WTC11 (cell line): ENCODE measurements around the gene VPS18. TPM values are rescaled to one million over a fixed set of nuclear protein-coding genes. Genes with fewer than 3 reads are reported as not detected.

Experiments used
- ATAC-seq: fragments of 200-7000 bp; cut with Tn5 transposase; 2 replicates; pipeline ENCODE4 v1.10.0; 2021; ENCODE audit warnings: mild to moderate bottlenecking, moderate library complexity
- CTCF ChIA-PET: fragments of 300-600 bp; sonication (Branson Sonifier 250); formaldehyde crosslinking; loops from one replicate; lab custom pipeline; 2021; ENCODE audit warnings: antibody characterized with exemption; lab: Charles Lee
- POLR2A ChIA-PET: fragments of 350-600 bp; sonication (Branson Sonifier 250); formaldehyde crosslinking; loops from one replicate; lab custom pipeline; 2021; ENCODE audit warnings: antibody characterized with exemption; lab: Charles Lee
- DNase-seq: peaks from one replicate; pipeline ENCODE4 v3.0.0; 2021; ENCODE audit warnings: low spot score
- H3K27ac Mint-ChIP-seq: 2 replicates; pipeline ENCODE4 v1.8.0; 2021; ENCODE audit warnings: mixed read lengths
- H3K27me3 Mint-ChIP-seq: 2 replicates; pipeline ENCODE4 v1.8.0; 2021; ENCODE audit warnings: low read depth, mild to moderate bottlenecking, moderate library complexity, mixed read lengths
- H3K36me3 Mint-ChIP-seq: 2 replicates; pipeline ENCODE4 v1.8.0; 2021; ENCODE audit warnings: mixed read lengths
- H3K4me1 Mint-ChIP-seq: 2 replicates; pipeline ENCODE4 v1.8.0; 2022; ENCODE audit warnings: mixed read lengths
- H3K4me3 Mint-ChIP-seq: 2 replicates; pipeline ENCODE4 v1.8.0; 2021; ENCODE audit warnings: mild to moderate bottlenecking, moderate library complexity, mixed read lengths
- H3K9me3 Mint-ChIP-seq: 2 replicates; pipeline ENCODE4 v1.8.0; 2021; ENCODE audit warnings: mixed read lengths
- E2F5 ChIP-seq: sonication (generic); formaldehyde crosslinking; IDR thresholded peaks from 2 replicates; pipeline ENCODE4 v1.8.1; 2022; ENCODE audit warnings: mild to moderate bottlenecking, moderate library complexity, missing genetic modification reagents
- EMX1 ChIP-seq: fragments of 250-450 bp; sonication (Bioruptor Pico); IDR thresholded peaks from 2 replicates; pipeline ENCODE4 v1.8.0; 2021; ENCODE audit warnings: mild to moderate bottlenecking
- ETV6 ChIP-seq: sonication (generic); formaldehyde crosslinking; IDR thresholded peaks from 2 replicates; pipeline ENCODE4 v1.8.1; 2022; ENCODE audit warnings: mild to moderate bottlenecking, missing genetic modification reagents
- FOXP1 ChIP-seq: sonication (generic); formaldehyde crosslinking; IDR thresholded peaks from 2 replicates; pipeline ENCODE4 v1.8.0; 2022; ENCODE audit warnings: missing genetic modification reagents, mild to moderate bottlenecking, moderate library complexity, borderline replicate concordance
- GTF2I ChIP-seq: fragments of 250-450 bp; sonication (Bioruptor Pico); conservative IDR thresholded peaks from 2 replicates; pipeline ENCODE4 v1.4.0; 2021; ENCODE audit warnings: mild to moderate bottlenecking
- HMGA2 ChIP-seq: fragments of 250-450 bp; sonication (Bioruptor Pico); IDR thresholded peaks from 2 replicates; pipeline ENCODE4 v1.4.0; 2021; ENCODE audit warnings: mild to moderate bottlenecking, moderate library complexity
- KAT7 ChIP-seq: sonication (generic); formaldehyde crosslinking; IDR thresholded peaks from 2 replicates; pipeline ENCODE4 v1.8.1; 2023; ENCODE audit warnings: missing genetic modification reagents, mild to moderate bottlenecking, borderline replicate concordance
- MAX ChIP-seq: sonication (generic); formaldehyde crosslinking; IDR thresholded peaks from 2 replicates; pipeline ENCODE4 v1.8.0; 2022; ENCODE audit warnings: mild to moderate bottlenecking, missing genetic modification reagents
- MYBL2 ChIP-seq: sonication (generic); formaldehyde crosslinking; IDR thresholded peaks from 2 replicates; pipeline ENCODE4 v1.8.1; 2023; ENCODE audit warnings: mild to moderate bottlenecking, moderate library complexity, missing genetic modification reagents
- NFYB ChIP-seq: sonication (generic); formaldehyde crosslinking; conservative IDR thresholded peaks from 2 replicates; pipeline ENCODE4 v1.8.0; 2022; ENCODE audit warnings: low read depth, missing genetic modification reagents
- PRRX2 ChIP-seq: fragments of 250-450 bp; sonication (Bioruptor Pico); IDR thresholded peaks from 2 replicates; pipeline ENCODE4 v1.8.0; 2021; ENCODE audit warnings: mild to moderate bottlenecking
- RELA ChIP-seq: sonication (generic); formaldehyde crosslinking; IDR thresholded peaks from 2 replicates; pipeline ENCODE4 v1.8.1; 2022; ENCODE audit warnings: missing genetic modification reagents, mild to moderate bottlenecking, borderline replicate concordance
- TCF7 ChIP-seq: sonication (generic); formaldehyde crosslinking; IDR thresholded peaks from 2 replicates; pipeline ENCODE4 v1.8.0; 2022; ENCODE audit warnings: mild to moderate bottlenecking, low read depth, missing genetic modification reagents, moderate library complexity
- TEAD4 ChIP-seq: sonication (generic); formaldehyde crosslinking; IDR thresholded peaks from 2 replicates; pipeline ENCODE4 v1.8.0; 2022; ENCODE audit warnings: mild to moderate bottlenecking, missing genetic modification reagents
- TP53 ChIP-seq: sonication (generic); formaldehyde crosslinking; IDR thresholded peaks from 2 replicates; pipeline ENCODE4 v1.8.1; 2023; ENCODE audit warnings: mild to moderate bottlenecking, missing genetic modification reagents
- ZNF263 ChIP-seq: sonication (generic); formaldehyde crosslinking; IDR thresholded peaks from 2 replicates; pipeline ENCODE4 v1.8.1; 2022; ENCODE audit warnings: low read depth, mild to moderate bottlenecking, moderate library complexity, missing genetic modification reagents
- ZNF281 ChIP-seq: sonication (generic); formaldehyde crosslinking; IDR thresholded peaks from 2 replicates; pipeline ENCODE4 v1.8.0; 2023; ENCODE audit warnings: mild to moderate bottlenecking, missing genetic modification reagents
- ZNF317 ChIP-seq: sonication (generic); formaldehyde crosslinking; IDR thresholded peaks from 2 replicates; pipeline ENCODE4 v1.8.1; 2023; ENCODE audit warnings: low read depth, mild to moderate bottlenecking, moderate library complexity, missing genetic modification reagents, borderline replicate concordance
- ZNF396 ChIP-seq: fragments of 250-450 bp; sonication (Bioruptor Pico); IDR thresholded peaks from 2 replicates; pipeline ENCODE4 v1.8.0; 2021; ENCODE audit warnings: mild to moderate bottlenecking, moderate library complexity, borderline replicate concordance
- ZNF416 ChIP-seq: fragments of 250-450 bp; sonication (Bioruptor Pico); IDR thresholded peaks from 2 replicates; pipeline ENCODE4 v1.9.0; 2021; ENCODE audit warnings: mild to moderate bottlenecking, inconsistent platforms
- ZNF423 ChIP-seq: fragments of 250-450 bp; sonication (Bioruptor Pico); IDR thresholded peaks from 2 replicates; pipeline ENCODE4 v2.1.2; 2022; ENCODE audit warnings: mild to moderate bottlenecking, moderate library complexity
- ZNF512 ChIP-seq: sonication (generic); formaldehyde crosslinking; IDR thresholded peaks from 2 replicates; pipeline ENCODE4 v1.8.1; 2022; ENCODE audit warnings: missing genetic modification reagents, borderline replicate concordance
- total RNA-seq: library from RNA; stranded (reverse); gene quantifications from 3 replicates; pipeline ENCODE4 v1.2.3, GENCODE V29; 2021
- TF ChIP-seq, protein P1 (sequence below): sonication (generic); formaldehyde crosslinking; conservative IDR thresholded peaks from 2 replicates; pipeline ENCODE4 v1.8.1; 2022; ENCODE audit warnings: mild to moderate bottlenecking, missing genetic modification reagents
- TF ChIP-seq, protein P2 (sequence below): fragments of 250-450 bp; sonication (Bioruptor Pico); IDR thresholded peaks from 2 replicates; pipeline ENCODE4 v1.9.0; 2021; ENCODE audit warnings: mild to moderate bottlenecking
- TF ChIP-seq, protein P3 (sequence below): sonication (generic); formaldehyde crosslinking; IDR thresholded peaks from 2 replicates; pipeline ENCODE4 v1.8.1; 2022; ENCODE audit warnings: low read depth, mild to moderate bottlenecking, moderate library complexity, missing genetic modification reagents, borderline replicate concordance
- TF ChIP-seq, protein P4 (sequence below): sonication (generic); formaldehyde crosslinking; IDR thresholded peaks from 2 replicates; pipeline ENCODE4 v1.8.0; 2022; ENCODE audit warnings: mild to moderate bottlenecking, missing genetic modification reagents

The VPS18 gene
- total RNA-seq, 1 experiment from 2014 or later, result 27.3 TPM

DNA sequence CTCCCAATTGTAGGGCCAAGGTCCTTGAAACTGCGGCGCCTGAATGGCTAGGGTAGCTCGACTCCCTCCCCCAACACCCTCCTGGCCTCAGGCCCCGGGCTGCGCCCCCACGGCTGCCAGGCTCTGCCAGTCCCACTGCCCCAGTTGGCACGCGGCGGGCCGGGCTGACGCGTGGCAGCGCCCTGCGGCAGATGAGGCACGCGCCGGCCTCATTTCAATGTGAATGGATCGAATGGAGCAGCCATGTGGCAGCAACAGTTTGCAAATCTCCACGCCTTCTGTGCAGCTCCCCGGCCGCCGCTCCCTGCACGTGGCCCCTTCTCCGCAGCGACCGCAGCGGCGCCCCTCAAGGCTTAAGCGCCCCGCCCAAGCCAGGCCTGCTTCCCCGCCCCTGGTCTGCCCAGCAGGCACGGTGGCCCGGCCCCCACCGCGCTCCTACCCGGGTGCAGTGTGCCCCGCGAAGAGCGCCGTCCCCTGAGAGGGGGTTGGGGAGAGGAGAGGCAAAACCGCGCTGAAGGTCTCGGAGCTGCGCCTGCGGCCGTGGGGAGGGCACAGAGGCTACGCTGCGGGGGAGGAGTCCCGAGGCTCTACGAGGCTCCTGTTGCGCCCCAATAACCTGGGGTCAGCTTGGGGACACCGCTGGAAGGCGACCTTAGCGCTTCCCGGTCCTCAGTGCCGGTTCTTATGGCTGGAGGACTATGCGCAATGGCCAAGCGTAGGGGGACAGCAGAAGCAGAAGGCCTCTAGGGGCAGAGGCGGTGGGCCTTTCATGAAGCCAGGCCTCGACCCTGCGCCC, 31.8 kb downstream of the VPS18 start:
- Mint-ChIP-seq H3K9me3 (no peaks in the 10 kb centered on the region), H3K36me3 (no peaks in the 10 kb centered on the region), H3K27ac (no peak overlapping the region), H3K4me1 (peaks cover 26% of the 10 kb centered on the region), H3K27me3 (peaks cover 99% of the 10 kb centered on the region), H3K4me3 (peak overlapping the region; percentile 80)
- POLR2A ChIA-PET, result interaction anchor here (0.5 to 8.7 kb wide), 3 partner anchors 16 to 213 kb away, joined by 3 to 73 read pairs (median 3); partner anchors contain the start of gene CHAC1
- CTCF ChIA-PET, result interaction anchor here (0.7 to 10.6 kb wide), 10 partner anchors 9 to 69 kb away, joined by 3 to 203 read pairs (median 9); partner anchors contain the start of gene VPS18
- peak; percentile 59 for DNase-seq
- ATAC-seq, result peak; percentile 1
- TF ChIP-seq KAT7 (CRISPR knock-in tag), result no peak
- TF ChIP-seq FOXP1 (CRISPR knock-in tag), result no peak; the same call in 1 of the 2 replicates
- TF ChIP-seq ETV6 (CRISPR knock-in tag), result peak; percentile 70; the same call in 1 of the 2 replicates
- no peak for TF ChIP-seq E2F5 (CRISPR knock-in tag)
- no peak for TF ChIP-seq ZNF423 (CRISPR knock-in tag)
- TF ChIP-seq, protein P1, sequence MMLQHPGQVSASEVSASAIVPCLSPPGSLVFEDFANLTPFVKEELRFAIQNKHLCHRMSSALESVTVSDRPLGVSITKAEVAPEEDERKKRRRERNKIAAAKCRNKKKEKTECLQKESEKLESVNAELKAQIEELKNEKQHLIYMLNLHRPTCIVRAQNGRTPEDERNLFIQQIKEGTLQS (CRISPR knock-in tag), result no peak
- TF ChIP-seq ZNF396 (CRISPR knock-in tag), result no peak
- TF ChIP-seq, protein P2, sequence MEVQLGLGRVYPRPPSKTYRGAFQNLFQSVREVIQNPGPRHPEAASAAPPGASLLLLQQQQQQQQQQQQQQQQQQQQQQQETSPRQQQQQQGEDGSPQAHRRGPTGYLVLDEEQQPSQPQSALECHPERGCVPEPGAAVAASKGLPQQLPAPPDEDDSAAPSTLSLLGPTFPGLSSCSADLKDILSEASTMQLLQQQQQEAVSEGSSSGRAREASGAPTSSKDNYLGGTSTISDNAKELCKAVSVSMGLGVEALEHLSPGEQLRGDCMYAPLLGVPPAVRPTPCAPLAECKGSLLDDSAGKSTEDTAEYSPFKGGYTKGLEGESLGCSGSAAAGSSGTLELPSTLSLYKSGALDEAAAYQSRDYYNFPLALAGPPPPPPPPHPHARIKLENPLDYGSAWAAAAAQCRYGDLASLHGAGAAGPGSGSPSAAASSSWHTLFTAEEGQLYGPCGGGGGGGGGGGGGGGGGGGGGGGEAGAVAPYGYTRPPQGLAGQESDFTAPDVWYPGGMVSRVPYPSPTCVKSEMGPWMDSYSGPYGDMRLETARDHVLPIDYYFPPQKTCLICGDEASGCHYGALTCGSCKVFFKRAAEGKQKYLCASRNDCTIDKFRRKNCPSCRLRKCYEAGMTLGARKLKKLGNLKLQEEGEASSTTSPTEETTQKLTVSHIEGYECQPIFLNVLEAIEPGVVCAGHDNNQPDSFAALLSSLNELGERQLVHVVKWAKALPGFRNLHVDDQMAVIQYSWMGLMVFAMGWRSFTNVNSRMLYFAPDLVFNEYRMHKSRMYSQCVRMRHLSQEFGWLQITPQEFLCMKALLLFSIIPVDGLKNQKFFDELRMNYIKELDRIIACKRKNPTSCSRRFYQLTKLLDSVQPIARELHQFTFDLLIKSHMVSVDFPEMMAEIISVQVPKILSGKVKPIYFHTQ, result no peak
- TF ChIP-seq ZNF263 (CRISPR knock-in tag), result no peak
- peak; percentile 80; the same call in 1 of the 2 replicates for TF ChIP-seq MYBL2 (CRISPR knock-in tag)
- 0 out of 2 replicates have a peak, but pooled peaks have one; percentile 60 for TF ChIP-seq RELA (CRISPR knock-in tag)
- TF ChIP-seq MAX (CRISPR knock-in tag), result peak; percentile 95
- TF ChIP-seq ZNF281 (CRISPR knock-in tag), result peak; percentile 76
- TF ChIP-seq ZNF416 (CRISPR knock-in tag), result no peak
- TF ChIP-seq GTF2I (CRISPR knock-in tag), result no peak
- TF ChIP-seq NFYB (CRISPR knock-in tag), result 0 out of 2 replicates have a peak, but pooled peaks have one; percentile 5
- no peak for TF ChIP-seq ZNF317 (CRISPR knock-in tag)
- TF ChIP-seq, protein P3, sequence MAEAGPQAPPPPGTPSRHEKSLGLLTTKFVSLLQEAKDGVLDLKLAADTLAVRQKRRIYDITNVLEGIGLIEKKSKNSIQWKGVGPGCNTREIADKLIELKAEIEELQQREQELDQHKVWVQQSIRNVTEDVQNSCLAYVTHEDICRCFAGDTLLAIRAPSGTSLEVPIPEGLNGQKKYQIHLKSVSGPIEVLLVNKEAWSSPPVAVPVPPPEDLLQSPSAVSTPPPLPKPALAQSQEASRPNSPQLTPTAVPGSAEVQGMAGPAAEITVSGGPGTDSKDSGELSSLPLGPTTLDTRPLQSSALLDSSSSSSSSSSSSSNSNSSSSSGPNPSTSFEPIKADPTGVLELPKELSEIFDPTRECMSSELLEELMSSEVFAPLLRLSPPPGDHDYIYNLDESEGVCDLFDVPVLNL (CRISPR knock-in tag), result no peak
- TF ChIP-seq TEAD4 (CRISPR knock-in tag), result no peak
- TF ChIP-seq EMX1, result no peak
- TF ChIP-seq TP53 (CRISPR knock-in tag), result peak; percentile 79
- TF ChIP-seq PRRX2 (CRISPR knock-in tag), result no peak
- TF ChIP-seq HMGA2, result no peak
- TF ChIP-seq ZNF512, result no peak
- no peak for TF ChIP-seq TCF7
- TF ChIP-seq, protein P4, sequence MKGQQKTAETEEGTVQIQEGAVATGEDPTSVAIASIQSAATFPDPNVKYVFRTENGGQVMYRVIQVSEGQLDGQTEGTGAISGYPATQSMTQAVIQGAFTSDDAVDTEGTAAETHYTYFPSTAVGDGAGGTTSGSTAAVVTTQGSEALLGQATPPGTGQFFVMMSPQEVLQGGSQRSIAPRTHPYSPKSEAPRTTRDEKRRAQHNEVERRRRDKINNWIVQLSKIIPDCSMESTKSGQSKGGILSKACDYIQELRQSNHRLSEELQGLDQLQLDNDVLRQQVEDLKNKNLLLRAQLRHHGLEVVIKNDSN (CRISPR knock-in tag), result peak; percentile 71; the same call in 1 of the 2 replicates
